AG04450 (cell line): Measurements from ENCODE around the gene CPXM2. TPM values are rescaled to one million over a fixed set of nuclear protein-coding genes. Genes with fewer than 3 reads are reported as not detected.

Experiments
- CTCF ChIA-PET: fragments of 300-600, 350-600 bp; formaldehyde crosslinking; extraction: SDS; loops from one replicate; lab custom pipeline; 2022; ENCODE audit warnings: antibody characterized with exemption, inconsistent platforms; lab: Charles Lee
- POLR2A ChIA-PET: fragments of 350-600 bp; formaldehyde crosslinking; extraction: SDS; loops from one replicate; lab custom pipeline; 2021; ENCODE audit warnings: antibody characterized with exemption, inconsistent platforms; lab: Yijun Ruan, JAX
- DNase-seq: peaks from one replicate; pipeline ENCODE4 v3.0.0-alpha.2; 2011; ENCODE audit warnings: low read depth, low spot score
- H3K27ac ChIP-seq: one replicate; pipeline ENCODE4 v1.5.1; 2012; ENCODE audit warnings: low read depth, low read length, control low read depth
- H3K27me3 ChIP-seq: one replicate; pipeline ENCODE4 v1.6.0; 2012; ENCODE audit warnings: low read length; ENCODE audit not compliant: control insufficient read depth, insufficient read depth
- H3K4me3 ChIP-seq: 2 replicates; pipeline ENCODE4 v1.5.1; 2011; ENCODE audit warnings: mild to moderate bottlenecking, low read depth, low read length, control low read depth
- H3K9me3 ChIP-seq: 2 replicates; pipeline ENCODE4 v1.5.1; 2012; ENCODE audit warnings: low read length; ENCODE audit not compliant: control insufficient read depth, insufficient read depth
- polyA plus RNA-seq: library from polyadenylated mRNA; depleted of rRNA; stranded (reverse); fragments of >200 nt; gene quantifications from 2 replicates; pipeline ENCODE4 v1.2.3, GENCODE V29; 2011
- TF ChIP-seq, protein P1 (sequence below): IDR thresholded peaks from 2 replicates; pipeline ENCODE4 v1.5.1; 2011; ENCODE audit warnings: low read depth, low read length, control low read depth, inconsistent platforms

The CPXM2 gene
- polyA plus RNA-seq, 1 experiment, result not detected

DNA sequence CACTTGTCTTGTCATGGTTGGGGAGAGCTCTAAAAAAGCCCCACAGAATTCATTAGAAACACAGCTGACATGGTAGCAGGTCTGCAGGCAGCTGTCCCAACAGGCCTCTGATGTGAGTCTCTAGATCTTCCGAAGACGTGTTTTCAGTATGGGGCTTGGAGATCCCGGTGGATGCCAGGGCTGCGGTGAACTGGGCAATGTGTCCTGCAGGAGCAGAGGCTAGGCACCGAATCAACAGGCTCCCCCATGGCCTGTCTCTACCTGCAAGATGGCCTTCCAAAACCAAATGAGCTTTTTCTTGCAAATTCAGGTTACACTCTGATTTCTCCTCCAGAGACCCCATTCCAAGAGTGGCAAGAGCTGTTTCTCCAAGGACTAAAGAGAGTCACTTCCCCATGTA is 2.9 kb downstream of the CPXM2 start:
- TF ChIP-seq, protein P1, sequence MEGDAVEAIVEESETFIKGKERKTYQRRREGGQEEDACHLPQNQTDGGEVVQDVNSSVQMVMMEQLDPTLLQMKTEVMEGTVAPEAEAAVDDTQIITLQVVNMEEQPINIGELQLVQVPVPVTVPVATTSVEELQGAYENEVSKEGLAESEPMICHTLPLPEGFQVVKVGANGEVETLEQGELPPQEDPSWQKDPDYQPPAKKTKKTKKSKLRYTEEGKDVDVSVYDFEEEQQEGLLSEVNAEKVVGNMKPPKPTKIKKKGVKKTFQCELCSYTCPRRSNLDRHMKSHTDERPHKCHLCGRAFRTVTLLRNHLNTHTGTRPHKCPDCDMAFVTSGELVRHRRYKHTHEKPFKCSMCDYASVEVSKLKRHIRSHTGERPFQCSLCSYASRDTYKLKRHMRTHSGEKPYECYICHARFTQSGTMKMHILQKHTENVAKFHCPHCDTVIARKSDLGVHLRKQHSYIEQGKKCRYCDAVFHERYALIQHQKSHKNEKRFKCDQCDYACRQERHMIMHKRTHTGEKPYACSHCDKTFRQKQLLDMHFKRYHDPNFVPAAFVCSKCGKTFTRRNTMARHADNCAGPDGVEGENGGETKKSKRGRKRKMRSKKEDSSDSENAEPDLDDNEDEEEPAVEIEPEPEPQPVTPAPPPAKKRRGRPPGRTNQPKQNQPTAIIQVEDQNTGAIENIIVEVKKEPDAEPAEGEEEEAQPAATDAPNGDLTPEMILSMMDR, result no peak
- no peak overlapping the region for H3K27ac ChIP-seq
- no peaks in the 10 kb centered on the region for H3K27me3 ChIP-seq
- ChIA-PET CTCF (interaction anchor here (0.6 kb wide), 1 partner anchor 474 kb away, joined by 4 read pairs; no protein-coding TSS in a partner anchor), POLR2A (no interaction called here)
- no peak for DNase-seq
- peaks cover 56% of the 10 kb centered on the region for H3K9me3 ChIP-seq
- H3K4me3 ChIP-seq, result no peak overlapping the region

DNA sequence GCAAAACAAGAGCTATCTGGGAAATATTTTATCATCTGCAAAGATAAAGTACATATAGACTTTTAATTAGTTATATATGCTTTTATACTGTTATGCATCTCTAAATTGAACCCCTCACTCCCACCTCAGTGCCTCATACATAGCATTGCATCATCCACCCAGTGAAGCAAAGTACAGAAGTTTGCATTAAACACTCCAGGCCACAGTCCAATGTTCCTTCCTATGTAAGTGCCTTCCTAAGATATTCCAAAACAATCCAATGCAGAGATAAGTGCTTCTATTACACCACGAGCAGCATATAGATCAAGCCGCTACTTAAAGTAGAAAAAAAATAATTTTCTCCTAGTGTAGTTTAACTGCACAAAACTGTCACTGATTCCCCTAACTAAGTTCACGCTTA is 3.4 kb downstream of the CPXM2 start:
- H3K4me3 ChIP-seq, result no peak overlapping the region

DNA sequence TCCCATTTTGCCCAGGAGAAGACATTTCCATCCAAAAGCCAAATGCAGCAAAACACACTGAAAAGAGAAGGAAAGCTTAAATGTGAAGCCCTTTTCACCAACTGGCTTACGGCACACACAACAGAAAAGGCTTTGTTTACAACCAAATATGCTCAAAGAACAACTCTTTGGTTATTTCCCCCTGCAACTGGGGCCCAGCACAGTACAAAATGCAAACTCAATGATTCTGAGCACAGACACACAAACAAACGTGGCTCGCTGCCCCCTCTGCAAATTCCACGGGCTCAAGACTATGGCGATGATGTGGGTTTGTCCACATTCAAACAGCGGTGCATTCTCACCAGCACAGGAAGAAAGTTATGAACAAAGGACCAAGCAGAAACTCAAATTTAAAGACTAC is 5.3 kb downstream of the CPXM2 start:
- no peak for DNase-seq
- POLR2A ChIA-PET, result no interaction called here
- Histone ChIP-seq H3K27ac (no peak overlapping the region), H3K27me3 (no peaks in the 10 kb centered on the region), H3K9me3 (peaks cover 53% of the 10 kb centered on the region), H3K4me3 (no peak overlapping the region)
- TF ChIP-seq, protein P1, result no peak
- CTCF ChIA-PET, result no interaction called here

More for the DNA sequence above, 3.4 kb downstream of the CPXM2 start:
- no peak for DNase-seq
- CTCF ChIA-PET, result no interaction called here
- H3K27ac ChIP-seq, result no peak overlapping the region
- H3K27me3 ChIP-seq, result no peaks in the 10 kb centered on the region
- POLR2A ChIA-PET, result no interaction called here
- H3K9me3 ChIP-seq, result peaks cover 56% of the 10 kb centered on the region
- TF ChIP-seq, protein P1, result no peak

DNA sequence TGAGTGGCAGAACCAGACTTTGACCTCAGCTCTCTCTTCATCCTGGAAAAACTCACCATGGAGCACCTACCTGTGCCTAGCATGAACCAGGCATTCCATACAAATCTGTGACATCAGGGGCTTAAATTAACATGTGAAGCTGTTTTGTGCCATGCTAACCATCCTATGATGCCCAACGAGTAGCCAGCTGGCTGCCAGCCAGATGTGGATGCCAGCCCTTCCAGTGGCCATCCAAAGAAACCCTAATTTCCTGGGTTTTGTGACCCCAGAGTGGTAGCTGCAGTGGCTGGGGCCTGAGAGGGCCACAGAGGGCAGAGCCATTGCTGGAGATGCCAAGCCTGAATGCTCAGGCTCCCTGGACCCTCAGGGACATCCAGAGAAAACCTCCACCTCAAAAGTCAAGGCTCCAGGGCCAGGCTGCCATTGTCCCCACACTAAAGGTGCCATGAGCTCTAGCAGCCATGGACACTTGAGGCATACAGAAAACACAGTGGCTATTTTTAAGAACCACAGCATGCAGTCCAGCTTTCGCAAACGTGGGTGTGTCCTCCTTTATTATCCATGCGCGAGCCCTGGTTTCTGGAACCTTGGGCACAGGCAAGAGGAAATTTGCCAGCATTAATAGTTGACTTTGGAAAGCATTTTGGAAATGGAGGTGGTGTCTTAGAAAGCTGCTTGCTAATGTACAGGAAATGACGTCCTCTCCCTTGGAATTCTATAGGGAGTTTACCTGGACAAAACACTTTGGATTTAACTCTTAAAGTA is 6.0 kb downstream of the CPXM2 start:
- peaks cover 51% of the 10 kb centered on the region for H3K9me3 ChIP-seq
- no peak overlapping the region for H3K27ac ChIP-seq
- DNase-seq, result no peak
- TF ChIP-seq, protein P1, result no peak
- no peaks in the 10 kb centered on the region for H3K27me3 ChIP-seq
- POLR2A ChIA-PET, result no interaction called here
- CTCF ChIA-PET, result no interaction called here
- no peak overlapping the region for H3K4me3 ChIP-seq

DNA sequence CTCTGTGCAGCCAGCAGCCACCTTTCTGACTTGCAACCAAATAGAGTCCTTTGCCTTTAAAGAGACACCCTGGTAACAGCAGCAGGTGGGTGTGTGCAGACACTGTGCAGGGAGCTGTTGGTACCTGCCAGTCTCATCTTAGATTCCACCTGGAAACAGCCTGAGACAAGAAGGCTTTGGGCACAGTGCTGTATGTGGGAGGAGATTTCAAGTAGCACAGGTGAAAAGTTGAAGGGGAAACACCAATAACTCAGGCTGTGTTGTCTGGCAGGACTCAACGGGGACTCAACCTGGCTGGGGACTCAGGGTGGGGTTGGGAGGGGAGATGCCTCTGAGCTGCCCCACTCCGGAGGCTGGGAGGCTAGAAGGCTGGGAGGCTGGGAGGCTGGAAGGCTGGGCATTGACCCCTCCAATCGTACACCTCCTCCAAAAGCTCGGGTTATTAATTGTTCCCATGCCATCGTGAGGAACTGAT is 6.7 kb downstream of the CPXM2 start:
- Histone ChIP-seq H3K4me3 (no peak overlapping the region), H3K27ac (no peak overlapping the region), H3K9me3 (peaks cover 46% of the 10 kb centered on the region), H3K27me3 (no peaks in the 10 kb centered on the region)
- ChIA-PET CTCF (no interaction called here), POLR2A (no interaction called here)
- TF ChIP-seq, protein P1, result no peak
- no peak for DNase-seq
